Endothelial cell (in vitro differentiated cells): Measurements from ENCODE around the gene ACSF2. TPM values are rescaled to one million over a fixed set of nuclear protein-coding genes. Genes with fewer than 3 reads are reported as not detected.

Source experiments
- DNase-seq: peaks from one replicate; pipeline ENCODE4 v3.0.0; 2021; ENCODE audit warnings: low spot score
- H3K27ac Mint-ChIP-seq: one replicate; pipeline ENCODE4 v1.8.0; 2021; ENCODE audit warnings: mixed read lengths, inconsistent platforms; ENCODE audit not compliant: unreplicated experiment
- H3K27me3 Mint-ChIP-seq: one replicate; pipeline ENCODE4 v1.8.0; 2021; ENCODE audit warnings: mild to moderate bottlenecking, moderate library complexity, mixed read lengths, inconsistent platforms; ENCODE audit not compliant: unreplicated experiment
- H3K36me3 Mint-ChIP-seq: one replicate; pipeline ENCODE4 v1.8.0; 2021; ENCODE audit warnings: mild to moderate bottlenecking, low read depth, mixed read lengths, inconsistent platforms; ENCODE audit not compliant: unreplicated experiment
- H3K4me1 Mint-ChIP-seq: one replicate; pipeline ENCODE4 v1.8.0; 2021; ENCODE audit warnings: mild to moderate bottlenecking, mixed read lengths, inconsistent platforms; ENCODE audit not compliant: unreplicated experiment
- H3K4me3 Mint-ChIP-seq: one replicate; pipeline ENCODE4 v1.8.0; 2021; ENCODE audit warnings: mild to moderate bottlenecking, mixed read lengths, inconsistent platforms; ENCODE audit not compliant: unreplicated experiment
- H3K9me3 Mint-ChIP-seq: one replicate; pipeline ENCODE4 v1.8.0; 2021; ENCODE audit warnings: mixed read lengths, inconsistent platforms; ENCODE audit not compliant: unreplicated experiment
- CTCF ChIP-seq: fragments of 200-600 bp; sonication (generic); IDR thresholded peaks from one replicate; pipeline ENCODE4 v1.5.0; 2021; ENCODE audit warnings: antibody characterized with exemption; ENCODE audit not compliant: unreplicated experiment
- total RNA-seq: library from RNA; stranded (reverse); fragmentation: NEBNext Ultra II Directional; extraction: Animal tissue kit (Norgen Biotek cat#: 25700); gene quantifications from one replicate; pipeline ENCODE4 v1.2.1, GENCODE V29; 2021; ENCODE audit not compliant: unreplicated experiment

Gene ACSF2
- total RNA-seq, 1 donor from 2014 or later = 51.0 TPM

DNA sequence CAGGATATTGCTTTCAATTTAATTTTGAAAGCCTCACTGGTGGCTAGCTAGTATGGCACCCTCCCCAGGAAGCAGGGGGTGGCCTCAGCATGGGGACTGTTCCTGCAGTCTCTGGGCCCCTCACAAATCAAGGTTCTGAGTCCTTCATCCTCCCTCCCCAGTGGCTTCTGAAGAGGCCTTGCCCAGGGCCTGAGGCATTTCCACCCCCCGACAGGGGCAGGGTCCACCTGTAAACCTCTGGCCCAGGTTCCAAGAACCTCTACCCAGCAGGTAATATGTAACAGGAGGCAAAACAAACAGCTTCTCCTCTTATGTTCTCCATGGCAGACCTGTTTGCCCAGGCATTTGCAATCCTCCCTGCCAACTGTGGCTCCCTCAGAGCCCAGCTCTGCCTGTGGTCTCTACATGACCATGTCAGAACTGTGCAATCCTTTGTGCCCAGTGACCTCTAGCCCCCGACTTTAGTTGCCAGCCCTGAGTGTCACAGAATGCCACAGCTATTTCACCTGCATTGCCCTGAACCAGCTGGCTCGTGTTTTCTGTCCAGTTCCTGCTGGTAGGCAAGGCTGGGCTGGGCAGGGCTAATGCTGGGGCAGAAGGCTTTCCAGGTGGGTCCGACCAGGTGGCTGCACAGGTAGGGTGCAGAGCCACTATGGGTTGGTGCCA lies 14.3 kb downstream of the ACSF2 start:
- TF ChIP-seq CTCF = no peak
- Mint-ChIP-seq H3K27ac (no peak overlapping the region), H3K27me3 (peaks cover 5% of the 10 kb centered on the region), H3K4me1 (no peaks in the 10 kb centered on the region), H3K4me3 (no peak overlapping the region), H3K36me3 (no peaks in the 10 kb centered on the region), H3K9me3 (no peaks in the 10 kb centered on the region)
- no peak for DNase-seq

DNA sequence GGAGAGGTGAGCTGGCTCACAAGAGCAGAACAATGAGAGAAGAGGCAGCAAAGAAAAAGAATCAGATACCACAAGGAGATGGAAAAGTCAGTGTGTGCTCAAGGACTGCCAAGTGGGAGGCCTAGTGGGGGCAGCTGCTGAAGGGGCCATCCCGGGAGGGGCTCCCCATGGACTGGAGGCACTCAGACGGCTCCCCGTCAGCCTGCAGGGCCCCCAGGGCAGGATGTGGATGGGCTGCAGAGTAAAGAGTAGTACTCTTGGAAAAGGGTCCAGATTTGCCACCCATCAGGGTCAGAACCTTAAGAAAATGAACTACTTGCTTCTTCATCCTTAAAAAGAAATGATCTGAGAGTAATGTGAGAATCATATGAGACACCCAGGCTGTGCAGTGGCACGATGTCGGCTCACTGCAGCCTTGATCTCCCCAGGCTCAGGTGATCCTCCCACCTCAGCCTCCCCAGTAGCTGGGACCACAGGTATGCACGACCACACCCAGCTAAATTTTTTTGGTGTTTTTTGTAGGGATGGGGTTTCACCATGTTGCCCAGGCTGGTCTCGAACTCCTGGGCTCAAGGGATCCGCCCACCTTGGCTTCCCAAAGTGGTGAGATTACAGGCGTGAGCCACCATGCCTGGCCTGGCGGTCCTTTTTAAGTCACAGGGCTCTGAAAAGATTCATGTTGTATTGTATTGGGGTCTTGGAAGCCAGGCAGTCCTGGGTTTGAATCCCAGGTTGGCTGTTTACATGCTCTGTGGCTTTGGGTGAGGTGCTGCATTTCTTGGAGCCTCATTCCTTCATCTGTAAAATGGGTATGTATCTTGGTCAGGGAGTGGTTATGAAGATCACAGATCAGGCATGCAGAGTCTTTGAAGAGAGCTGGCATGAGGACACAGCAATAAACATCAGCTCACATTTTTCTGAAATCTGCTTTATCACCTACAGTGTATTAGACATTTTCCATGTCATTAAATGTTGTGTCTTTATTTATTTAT lies 15.1 kb downstream of the ACSF2 start:
- no peaks in the 10 kb centered on the region for H3K4me1 Mint-ChIP-seq
- H3K4me3 Mint-ChIP-seq = no peak overlapping the region
- DNase-seq = no peak
- H3K27me3 Mint-ChIP-seq = peaks cover 5% of the 10 kb centered on the region
- no peaks in the 10 kb centered on the region for H3K9me3 Mint-ChIP-seq
- no peak overlapping the region for H3K27ac Mint-ChIP-seq
- no peaks in the 10 kb centered on the region for H3K36me3 Mint-ChIP-seq
- no peak for TF ChIP-seq CTCF

DNA sequence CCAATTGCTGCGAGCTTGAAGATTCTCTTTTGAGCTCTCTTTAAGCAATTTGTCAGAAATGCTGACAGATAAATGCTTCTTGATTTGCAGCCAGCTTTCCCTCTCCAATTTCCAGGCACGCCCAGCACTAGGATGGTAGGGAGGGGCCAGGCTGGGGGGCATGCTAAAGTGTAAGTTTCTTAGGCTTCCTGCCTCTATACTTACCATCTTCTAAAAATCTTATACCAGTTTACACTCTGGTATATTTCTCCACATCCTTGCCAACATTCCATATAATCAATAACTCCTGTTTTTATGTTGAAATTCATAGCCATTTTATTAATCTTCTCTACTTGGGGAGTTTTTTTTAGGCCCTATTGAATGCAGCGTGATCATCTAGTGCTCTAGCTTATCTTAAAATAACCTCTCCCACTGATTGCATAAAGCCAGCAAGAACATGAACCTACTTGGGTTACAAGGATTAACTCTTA lies 17.5 kb downstream of the ACSF2 start:
- Mint-ChIP-seq H3K9me3 (no peaks in the 10 kb centered on the region), H3K27ac (no peak overlapping the region), H3K27me3 (peaks cover 5% of the 10 kb centered on the region), H3K36me3 (no peaks in the 10 kb centered on the region), H3K4me3 (no peak overlapping the region), H3K4me1 (no peaks in the 10 kb centered on the region)
- no peak for TF ChIP-seq CTCF
- DNase-seq = no peak

GRCh38 chr17:50444841-50445715 lies 19.1 kb downstream of the ACSF2 start:
- no peak for TF ChIP-seq CTCF
- Mint-ChIP-seq H3K27ac (no peak overlapping the region), H3K36me3 (no peaks in the 10 kb centered on the region), H3K4me3 (no peak overlapping the region), H3K4me1 (no peaks in the 10 kb centered on the region), H3K27me3 (peaks cover 4% of the 10 kb centered on the region), H3K9me3 (no peaks in the 10 kb centered on the region)
- no peak for DNase-seq
